Measurements from ENCODE around the gene KIZ.
"Not testable (repeated sequence)": the region's sequence is repeated elsewhere in the genome, so short reads cannot be mapped to it uniquely, and the experiment has no call there.

The KIZ gene

GRCh38 chr20:21232546-21233280, 106.8 kb downstream of the KIZ start:
- DNase-seq: no peak

DNA sequence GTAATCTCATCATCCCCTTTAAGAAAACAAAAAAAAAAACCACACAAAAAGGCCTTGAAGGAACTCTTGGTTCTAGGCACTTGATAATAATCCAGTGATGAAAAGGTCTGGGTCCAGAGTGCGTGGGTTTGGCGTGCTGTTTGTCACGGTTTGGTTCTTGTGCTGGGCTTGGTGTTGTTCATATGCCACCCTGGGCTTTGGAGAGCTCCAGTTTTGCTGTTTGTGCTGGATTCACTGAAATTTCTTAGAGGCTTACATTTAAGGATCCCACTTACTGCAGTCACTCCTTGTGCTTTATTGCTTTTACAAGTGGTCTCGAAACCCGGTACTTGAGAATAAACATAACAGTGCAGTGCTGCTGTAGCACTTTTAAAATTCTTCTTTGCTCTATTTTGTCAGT, 108.4 kb downstream of the KIZ start:
- no peak for DNase-seq

- DNase-seq: no peak
Measured at GRCh38 chr20:21234806-21235483, 109.1 kb downstream of the KIZ start.

GRCh38 chr20:21235484-21236445, 109.9 kb downstream of the KIZ start:
- DNase-seq: peak; percentile 54

DNA sequence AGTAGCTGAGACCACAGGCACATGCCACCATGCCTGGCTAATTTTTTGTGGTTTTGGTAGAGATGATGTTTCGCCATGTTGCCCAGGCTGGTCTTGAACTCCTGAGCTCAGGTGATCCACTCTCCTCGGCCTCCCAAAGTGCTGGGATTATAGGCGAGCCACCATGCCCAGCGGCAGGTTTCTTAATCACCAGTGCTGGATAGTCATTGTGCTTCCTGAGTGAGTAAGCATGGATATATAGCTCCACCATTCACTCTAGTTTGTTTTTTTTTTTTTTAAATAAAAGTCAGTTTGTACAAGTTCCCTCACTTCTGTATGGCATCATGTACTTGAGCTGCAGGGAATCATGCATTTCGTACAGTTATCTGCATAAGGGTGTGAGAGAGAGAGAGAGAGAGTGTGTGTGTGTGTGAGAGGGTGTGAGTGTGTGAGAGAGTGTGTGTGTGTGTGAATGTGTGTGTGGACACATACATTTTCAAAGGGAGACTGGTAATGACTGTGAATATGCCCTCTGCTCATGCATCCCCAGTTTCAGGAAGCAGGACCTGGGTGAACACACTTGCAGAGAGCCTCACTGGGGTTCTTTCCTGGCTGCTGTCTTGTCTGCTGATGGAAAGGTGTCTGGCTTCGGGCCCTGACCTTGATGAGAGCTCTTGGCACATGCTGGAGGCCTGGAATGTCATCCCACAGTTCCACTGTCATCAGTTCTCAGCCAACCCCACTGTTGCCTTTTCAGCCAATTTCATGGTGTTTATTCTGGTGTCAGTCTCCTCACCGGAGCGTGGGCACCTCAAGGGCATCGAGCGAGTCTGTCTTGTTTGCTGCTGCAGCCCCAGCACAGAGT, 112.3 kb downstream of the KIZ start:
- DNase-seq: no peak

- no peak for DNase-seq
Measured at GRCh38 chr20:21238818-21239536, 113.1 kb downstream of the KIZ start.

DNA sequence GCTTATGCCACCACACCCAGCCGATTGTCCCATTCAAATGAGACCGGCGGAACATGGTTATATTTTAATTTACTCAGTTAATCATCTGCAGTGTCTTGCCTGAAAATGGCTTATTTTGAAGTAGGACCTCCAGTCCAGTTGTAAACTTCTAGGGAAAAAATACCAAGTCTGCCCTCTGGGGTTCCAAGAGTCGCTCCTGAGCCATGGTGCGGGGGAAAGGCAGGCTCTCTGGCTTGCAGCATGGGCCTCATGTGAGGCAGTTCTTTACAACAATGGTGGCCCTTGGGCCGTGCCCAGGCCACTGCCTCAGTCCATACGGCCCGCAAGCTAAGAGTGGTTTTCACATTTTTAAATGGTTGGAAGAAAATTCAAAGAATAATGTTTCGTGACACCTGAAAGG, 114.5 kb downstream of the KIZ start:
- DNase-seq: no peak

DNA sequence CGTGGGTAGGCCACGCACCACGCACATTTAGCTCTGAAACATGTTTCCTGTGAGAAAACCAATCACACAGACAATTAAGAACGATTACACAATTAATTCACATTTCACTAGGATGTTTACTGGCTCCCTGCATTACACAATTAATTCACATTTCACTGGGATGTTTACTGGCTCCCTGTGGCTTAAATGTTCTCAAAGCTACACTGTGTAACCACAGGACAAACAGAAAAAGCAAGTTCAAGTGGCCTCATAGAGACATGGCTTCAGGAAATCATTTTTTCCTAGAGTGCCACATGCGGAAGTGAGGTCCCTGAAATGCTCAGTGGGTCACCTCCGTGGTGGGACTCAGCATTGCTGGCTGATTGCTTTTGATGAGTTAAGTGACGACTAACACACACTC, 115.5 kb downstream of the KIZ start:
- no peak for DNase-seq

GRCh38 chr20:21243811-21244210, 117.9 kb downstream of the KIZ start:
- DNase-seq: no peak

GRCh38 chr20:21244808-21245207, 118.9 kb downstream of the KIZ start:
- no peak for DNase-seq

GRCh38 chr20:21246161-21246560, 120.3 kb downstream of the KIZ start:
- no peak for DNase-seq

DNA sequence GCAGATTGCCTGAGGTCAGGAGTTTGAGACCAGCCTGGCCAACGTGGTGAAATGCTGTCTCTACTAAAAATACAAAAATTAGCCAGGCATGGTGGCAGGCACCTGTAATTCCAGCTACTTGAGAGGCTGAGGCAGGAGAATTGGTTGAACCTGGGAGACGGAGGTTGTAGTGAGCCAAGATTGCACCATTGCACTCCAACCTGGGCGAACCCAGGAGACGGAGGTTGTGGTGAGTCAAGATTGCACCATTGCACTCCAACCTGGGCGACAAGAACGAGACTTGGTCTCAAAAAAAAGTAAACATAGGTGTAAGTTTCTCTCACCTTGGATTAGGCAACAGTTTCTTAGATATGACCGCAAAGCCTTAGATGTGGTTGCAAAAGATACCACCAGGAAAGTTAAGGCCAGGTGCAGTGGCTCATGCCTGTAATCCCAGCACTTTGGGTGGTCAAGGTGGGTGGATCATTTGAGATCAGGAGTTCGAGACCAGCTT, 121.8 kb downstream of the KIZ start:
- DNase-seq: not testable (repeated sequence)

GRCh38 chr20:21251278-21251677, 125.4 kb downstream of the KIZ start:
- DNase-seq: no peak

GRCh38 chr20:21257192-21257591, 131.3 kb downstream of the KIZ start:
- no peak for DNase-seq

DNA sequence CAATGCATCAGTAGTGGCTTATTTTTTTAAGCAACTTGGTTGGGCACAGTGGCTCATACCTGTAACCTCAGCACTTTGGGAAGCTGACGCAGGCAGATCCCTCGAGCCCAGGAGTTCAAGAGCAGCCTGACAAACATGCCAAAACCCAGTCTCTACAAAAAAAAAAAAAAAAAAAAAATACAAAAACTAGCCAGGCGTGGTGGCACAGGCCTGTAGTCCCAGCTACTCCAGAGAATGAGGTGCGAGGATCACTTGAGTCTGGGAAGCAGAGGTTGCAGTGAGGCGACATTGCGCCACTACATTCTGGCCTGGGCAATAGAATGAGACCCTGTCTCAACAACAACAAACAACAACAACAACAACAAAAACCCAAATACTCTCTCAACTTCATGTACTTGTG, 132.5 kb downstream of the KIZ start:
- DNase-seq: no peak

DNA sequence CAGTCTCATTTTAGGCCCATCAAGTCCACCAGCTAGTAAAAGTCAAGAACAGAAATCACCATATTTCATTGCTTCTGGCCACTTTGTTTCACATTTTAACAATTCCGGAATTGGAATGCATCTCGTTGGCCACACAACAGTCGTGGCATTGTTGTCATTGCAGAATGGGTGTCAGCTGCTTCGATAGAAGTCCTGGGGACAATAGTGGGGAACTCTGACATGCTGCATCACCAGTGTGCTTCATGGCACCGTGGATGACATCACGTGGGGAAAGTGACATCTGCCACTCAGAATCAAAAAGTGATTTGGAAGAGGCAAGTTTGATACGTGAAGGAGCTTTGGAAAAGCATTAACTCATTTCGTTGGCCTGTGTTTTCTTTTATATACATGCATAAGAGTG, 133.5 kb downstream of the KIZ start:
- DNase-seq: no peak

GRCh38 chr20:21262812-21263211, 136.9 kb downstream of the KIZ start:
- no peak for DNase-seq

DNA sequence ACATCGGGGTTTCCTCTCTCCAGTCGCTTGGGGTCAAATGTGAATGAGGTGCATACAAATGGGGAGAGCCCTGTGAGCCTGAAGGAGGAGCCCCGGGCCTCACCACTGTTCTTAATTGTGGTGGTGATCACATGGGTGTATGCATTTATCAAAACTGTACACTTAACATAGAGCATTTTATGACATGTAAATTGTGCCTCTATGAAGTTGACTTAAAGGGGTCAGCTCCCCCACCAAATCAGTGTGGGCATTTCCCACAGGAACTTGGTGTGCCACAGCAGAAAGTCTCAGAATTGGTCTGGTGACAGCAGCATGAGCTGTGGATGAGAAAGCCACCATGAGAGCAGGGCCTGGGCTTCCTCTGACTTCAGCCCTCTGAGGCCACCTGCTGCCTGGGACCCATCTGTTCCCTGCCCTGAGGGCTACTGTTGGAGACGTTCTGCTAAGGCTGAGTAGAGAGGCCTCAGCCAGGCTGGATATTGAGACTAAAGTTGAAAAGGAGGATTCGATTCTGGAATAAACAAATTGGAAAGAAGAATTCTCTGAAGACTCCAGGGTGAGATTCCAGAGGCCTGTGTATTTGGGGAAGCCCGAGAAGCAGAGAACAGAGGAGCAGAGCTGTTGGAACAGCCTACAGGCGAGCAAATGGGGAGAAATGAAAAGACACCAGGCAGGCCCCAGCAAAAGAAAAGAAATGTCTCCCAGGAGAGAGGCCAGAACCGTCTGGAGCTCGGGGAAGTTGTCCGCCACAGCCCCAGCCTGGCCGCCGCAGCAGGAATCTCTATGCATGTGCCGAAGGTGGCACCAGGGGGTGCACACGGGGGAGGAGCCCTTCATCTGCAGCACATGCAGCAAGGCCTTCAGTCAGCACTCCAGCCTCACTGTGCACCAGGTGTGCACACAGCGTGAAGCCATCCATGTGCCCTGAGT, 139.6 kb downstream of the KIZ start:
- DNase-seq: no peak

GRCh38 chr20:21266191-21266536, 140.3 kb downstream of the KIZ start:
- no peak for DNase-seq

DNA sequence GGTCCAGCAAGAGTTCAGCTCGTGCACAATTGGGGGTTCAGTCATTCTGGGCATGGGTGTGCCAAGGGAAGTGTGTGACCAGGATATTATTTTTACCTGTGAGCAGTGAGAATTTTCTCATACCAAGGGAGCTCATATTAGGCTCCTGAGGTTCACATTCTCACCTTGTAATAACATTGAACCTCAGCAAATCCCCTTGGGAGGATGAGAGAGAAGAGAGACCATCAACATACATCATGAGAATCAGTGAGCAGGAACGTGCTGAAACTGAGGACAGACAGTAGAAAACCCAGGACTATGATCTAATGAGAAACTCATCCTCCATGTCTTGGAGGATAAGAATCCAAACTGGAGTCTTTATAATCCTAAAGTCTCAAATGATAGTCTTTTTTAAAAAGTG, 143.9 kb downstream of the KIZ start:
- no peak for DNase-seq

DNA sequence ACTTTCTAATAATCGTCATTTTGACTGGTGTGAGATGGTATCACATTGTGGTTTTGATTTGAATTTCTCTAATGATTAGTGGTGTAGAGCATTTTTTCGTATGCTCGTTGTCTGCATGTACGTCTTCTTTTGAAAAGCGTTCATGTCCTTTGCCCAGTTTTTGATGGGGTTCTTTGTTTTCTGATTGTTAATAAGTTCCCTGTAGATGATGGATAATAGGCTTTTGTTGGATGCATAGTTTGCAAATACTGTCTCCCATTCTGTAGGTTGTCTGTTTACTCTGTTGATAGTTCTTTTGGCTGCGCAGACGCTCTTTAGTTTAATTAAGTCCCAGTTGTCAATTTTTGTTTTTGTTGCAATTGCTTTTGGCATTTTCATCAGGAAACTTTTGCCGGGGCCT, 144.9 kb downstream of the KIZ start:
- no peak for DNase-seq

Measured in central memory CD4-positive, alpha-beta T cell (primary cell).